HCT116 (cell line): ENCODE measurements around the gene NOA1. TPM values are rescaled to one million over a fixed set of nuclear protein-coding genes. Genes with fewer than 3 reads are reported as not detected.

Experiments
- ATAC-seq: fragments of 200-7000 bp; cut with Tn5 transposase; 2 replicates; pipeline ENCODE4 v1.9.1; 2020; ENCODE audit warnings: mild to moderate bottlenecking, moderate library complexity
- BruUV-seq: library from RNA; stranded (reverse); fragments of 400-500 nt; replicated peaks from 2 replicates; lab custom pipeline; 2021; lab: Mats Ljungman, UMichigan
- CTCF ChIA-PET: fragments of 300-600 bp; sonication (Branson Sonifier 250); formaldehyde crosslinking; loops from one replicate; lab custom pipeline; 2021; ENCODE audit warnings: antibody characterized with exemption; lab: Charles Lee
- POLR2A ChIA-PET: fragments of 300-600, 350-600 bp; sonication (Branson Sonifier 250); formaldehyde crosslinking; loops from one replicate; lab custom pipeline; 2021; ENCODE audit warnings: antibody characterized with exemption; lab: Charles Lee
- RAD21 ChIA-PET, 2 experiments: fragments of 300-600 bp; sonication (Branson Sonifier 250); formaldehyde crosslinking; loops; one replicate each; lab custom pipeline; 2023; ENCODE audit warnings: low total read pairs in 2 of 2; ENCODE audit not compliant: uncharacterized antibody in 2 of 2, unreplicated experiment in 2 of 2, low non-redundant PET in 1 of 2; lab: Charles Lee
- DNase-seq: peaks from one replicate; pipeline ENCODE4 v3.0.0-alpha.2; 2010; ENCODE audit warnings: low read depth, low spot score
- H2AFZ ChIP-seq: fragments of 200-600 bp; shearing (Covaris generic), sonication (generic); 2 replicates; pipeline ENCODE4 v1.6.1; 2017; ENCODE audit warnings: low read depth, mixed run types, mixed read lengths, antibody characterized with exemption, low read length; ENCODE audit not compliant: poor library complexity, severe bottlenecking
- H3K27ac ChIP-seq: 2 replicates; pipeline ENCODE4 v1.5.1; 2012; ENCODE audit warnings: low read depth, low read length
- H3K27me3 ChIP-seq: fragments of 200-600 bp; sonication (generic); 2 replicates; pipeline ENCODE4 v1.6.1; 2016; ENCODE audit warnings: mixed run types, low read length, mixed read lengths; ENCODE audit not compliant: insufficient read depth
- H3K36me3 ChIP-seq, 2 experiments: fragments of 200-500 bp in 1 of 2; fragments of 200-600 bp in 1 of 2; sonication (Bioruptor generic) in 1 of 2; sonication (generic) in 1 of 2; 2 replicates each; pipeline versions ENCODE4 v1.5.1 to v1.6.1; 2014 to 2016; ENCODE audit warnings: low read length in 2 of 2, inconsistent platforms in 1 of 2, mixed read lengths in 1 of 2, mixed run types in 1 of 2; ENCODE audit not compliant: insufficient read depth in 2 of 2, control insufficient read depth in 1 of 2
- H3K4me1 ChIP-seq, 2 experiments: fragments of 200-600 bp in 1 of 2; sonication (generic) in 1 of 2; 2 replicates each; pipeline versions ENCODE4 v1.5.1 to v1.6.1; 2012 to 2017; ENCODE audit warnings: low read length in 2 of 2, inconsistent platforms in 1 of 2, mild to moderate bottlenecking in 1 of 2, mixed read lengths in 1 of 2, mixed run types in 1 of 2, moderate library complexity in 1 of 2; ENCODE audit not compliant: insufficient read depth in 2 of 2, control insufficient read depth in 1 of 2
- H3K4me2 ChIP-seq: fragments of 200-600 bp; sonication (generic); 2 replicates; pipeline ENCODE4 v1.6.1; 2017; ENCODE audit warnings: mixed run types, low read length, mixed read lengths
- H3K4me3 ChIP-seq, 2 experiments: fragments of 200-600 bp in 1 of 2; sonication (generic) in 1 of 2; replicated peaks in 1 of 2; 2 replicates each; pipeline ENCODE4 v1.5.1; 2011 to 2016; ENCODE audit warnings: low read length in 2 of 2, control low read depth in 1 of 2, low read depth in 1 of 2, mild to moderate bottlenecking in 1 of 2, mixed read lengths in 1 of 2, mixed run types in 1 of 2
- H3K79me2 ChIP-seq: fragments of 200-600 bp; sonication (generic); 2 replicates; pipeline ENCODE4 v1.6.1; 2017; ENCODE audit warnings: mild to moderate bottlenecking, mixed run types, low read length, moderate library complexity, mixed read lengths; ENCODE audit not compliant: insufficient read depth
- H3K9ac ChIP-seq: fragments of 200-600 bp; sonication (generic); 2 replicates; pipeline ENCODE4 v1.6.1; 2016; ENCODE audit warnings: low read length, mixed read lengths
- H3K9me2 ChIP-seq: fragments of 200-600 bp; sonication (generic), shearing (Covaris generic); 2 replicates; pipeline ENCODE4 v1.6.1; 2017; ENCODE audit warnings: mixed run types, mild to moderate bottlenecking, moderate library complexity; ENCODE audit not compliant: insufficient read depth
- H3K9me3 ChIP-seq, 2 experiments: fragments of 200-500 bp in 1 of 2; fragments of 200-600 bp in 1 of 2; sonication (Bioruptor generic) in 1 of 2; sonication (generic) in 1 of 2; 2 replicates each; pipeline ENCODE4 v1.6.1; 2014 to 2017; ENCODE audit warnings: low read length in 2 of 2, mixed read lengths in 2 of 2, inconsistent platforms in 1 of 2, low read depth in 1 of 2, mild to moderate bottlenecking in 1 of 2, mixed run types in 1 of 2, moderate library complexity in 1 of 2; ENCODE audit not compliant: control insufficient read depth in 1 of 2, insufficient read depth in 1 of 2
- H4K20me1 ChIP-seq: fragments of 200-600 bp; sonication (generic), shearing (Covaris generic); 2 replicates; pipeline ENCODE4 v1.6.1; 2017; ENCODE audit warnings: mixed run types, mild to moderate bottlenecking, moderate library complexity; ENCODE audit not compliant: insufficient read depth
- CEBPB ChIP-seq: IDR thresholded peaks from 2 replicates; pipeline ENCODE4 v1.6.1; 2012; ENCODE audit warnings: low read depth
- CTCF ChIP-seq, 3 experiments: fragments of 200-600 bp in 1 of 3; sonication (generic) in 1 of 3; IDR thresholded peaks in 2 of 3; conservative IDR thresholded peaks in 1 of 3; 2 replicates each; pipeline ENCODE4 v1.5.1; 2012 to 2017; ENCODE audit warnings: low read depth in 2 of 3, low read length in 2 of 3, antibody characterized with exemption in 1 of 3, borderline replicate concordance in 1 of 3, control low read depth in 1 of 3, mild to moderate bottlenecking in 1 of 3, mixed read lengths in 1 of 3, mixed run types in 1 of 3, moderate library complexity in 1 of 3; ENCODE audit not compliant: insufficient read depth in 1 of 3
- ELF1 ChIP-seq: IDR thresholded peaks from 2 replicates; pipeline ENCODE4 v1.6.1; 2012; ENCODE audit warnings: low read depth, borderline replicate concordance
- EZH2 ChIP-seq: fragments of 200-600 bp; sonication (generic); IDR thresholded peaks from 2 replicates; pipeline ENCODE4 v1.6.1; 2017; ENCODE audit warnings: antibody characterized with exemption, mixed run types
- EZH2phosphoT487 ChIP-seq: fragments of 200-600 bp; IDR thresholded peaks from 2 replicates; pipeline ENCODE4 v1.6.1; 2018; ENCODE audit warnings: antibody characterized with exemption, borderline replicate concordance
- FOSL1 ChIP-seq: IDR thresholded peaks from 2 replicates; pipeline ENCODE4 v1.6.1; 2012; ENCODE audit warnings: low read depth
- JUND ChIP-seq: IDR thresholded peaks from 2 replicates; pipeline ENCODE4 v1.6.1; 2012
- MAX ChIP-seq: IDR thresholded peaks from 2 replicates; pipeline ENCODE4 v1.6.1; 2012
- POLR2A ChIP-seq: IDR thresholded peaks from 2 replicates; pipeline ENCODE4 v1.7.0; 2011; ENCODE audit warnings: borderline replicate concordance; ENCODE audit not compliant: insufficient read depth, insufficient read length; ENCODE audit errors: extremely low read depth
- POLR2AphosphoS5 ChIP-seq: IDR thresholded peaks from 2 replicates; pipeline ENCODE4 v1.6.1; 2011; ENCODE audit warnings: mild to moderate bottlenecking, low read depth, low read length, moderate library complexity
- RAD21 ChIP-seq: IDR thresholded peaks from 2 replicates; pipeline ENCODE4 v1.6.1; 2012; ENCODE audit warnings: low read depth, mild to moderate bottlenecking
- SIN3A ChIP-seq: IDR thresholded peaks from 2 replicates; pipeline ENCODE4 v1.6.1; 2012; ENCODE audit warnings: low read depth
- SRF ChIP-seq: IDR thresholded peaks from 2 replicates; pipeline ENCODE4 v1.6.1; 2012; ENCODE audit warnings: low read depth
- TCF7L2 ChIP-seq: IDR thresholded peaks from 2 replicates; pipeline ENCODE4 v1.7.0; 2011; ENCODE audit warnings: borderline replicate concordance, inconsistent platforms; ENCODE audit not compliant: insufficient read depth, insufficient read length; ENCODE audit errors: extremely low read depth
- YY1 ChIP-seq: IDR thresholded peaks from 2 replicates; pipeline ENCODE4 v1.6.1; 2011; ENCODE audit warnings: low read length, low read depth, moderate library complexity, mild to moderate bottlenecking; ENCODE audit not compliant: insufficient replicate concordance; ENCODE audit errors: extremely low read depth
- ZBTB33 ChIP-seq: IDR thresholded peaks from 2 replicates; pipeline ENCODE4 v1.6.1; 2011; ENCODE audit warnings: mild to moderate bottlenecking, low read length, moderate library complexity; ENCODE audit not compliant: insufficient replicate concordance; ENCODE audit errors: extremely low read depth
- ZFX ChIP-seq: fragments of 450-650 bp; IDR thresholded peaks from 2 replicates; pipeline ENCODE4 v1.6.1; 2017
- ZNF274 ChIP-seq: fragments of 200-500 bp; sonication (Bioruptor generic); IDR thresholded peaks from 2 replicates; pipeline ENCODE4 v1.6.1; 2014; ENCODE audit warnings: mild to moderate bottlenecking, low read depth, low read length, inconsistent platforms
- intact Hi-C: fragments of 100-400 bp; cut with micrococcal nuclease; formaldehyde crosslinking; loops from 2 replicates; pipeline ENCODE4 v1.10.0; 2022
- total RNA-seq: library from RNA; stranded (reverse); gene quantifications from one replicate; pipeline ENCODE4 v1.2.1, GENCODE V29; 2021; ENCODE audit not compliant: unreplicated experiment

The NOA1 gene
- total RNA-seq, 1 experiment from 2014 or later: 38.4 TPM

- Histone ChIP-seq H2AFZ (no peak overlapping the region), H3K9ac (no peak overlapping the region), H4K20me1 (no peaks in the 10 kb centered on the region; the same call in 1 of the 2 replicates), H3K79me2 (peaks cover 85% of the 10 kb centered on the region), H3K4me3 (no peak overlapping the region), H3K36me3 (peaks cover 34 to 51% of the 10 kb centered on the region in 2 experiments), H3K4me1 (peaks cover 4 to 7% of the 10 kb centered on the region in 2 experiments; a peak in 2 of 4 replicates), H3K9me3 (peaks cover 0 to 5% of the 10 kb centered on the region in 2 experiments; a peak in 1 of 4 replicates), H3K4me2 (no peak overlapping the region), H3K27ac (no peak overlapping the region), H3K27me3 (no peaks in the 10 kb centered on the region), H3K9me2 (no peaks in the 10 kb centered on the region)
- TF ChIP-seq EZH2 (no peak), CTCF (IDR thresholded peaks at IDR 0.05 in 2 of 3, conservative IDR thresholded peaks at IDR 0.05 in 1 of 3; ENCODE audit: borderline replicate concordance in 1 of 3, insufficient read depth in 1 of 3, low read depth in 2 of 3, low read length in 2 of 3) (no peak), FOSL1 (no peak), ZNF274 (no peak), ZFX (no peak), RAD21 (no peak), EZH2phosphoT487 (no peak), JUND (no peak), ZBTB33 (no peak), MAX (no peak), TCF7L2 (no peak), ELF1 (no peak), CEBPB (no peak), POLR2A (no peak), SRF (no peak), SIN3A (no peak), YY1 (no peak), POLR2AphosphoS5 (no peak)
- intact Hi-C loops: no loop called here
- BruUV-seq: no TSS peak
- ATAC-seq (no peak), DNase-seq (no peak)
- RAD21 ChIA-PET: no interaction called here
- POLR2A ChIA-PET: no interaction called here
- CTCF ChIA-PET: no interaction called here
Observed at GRCh38 chr4:56973336-56973735, 4.1 kb downstream of the NOA1 start.
